Smooth muscle cell (in vitro differentiated cells): ENCODE measurements around the gene CILP2. TPM values are rescaled to one million over a fixed set of nuclear protein-coding genes. Genes with fewer than 3 reads are reported as not detected.

ENCODE experiments used
- DNase-seq: peaks from one replicate; lab custom pipeline; 2025; ENCODE audit not compliant: unreplicated experiment; lab: John Stamatoyannopoulos, UW
- H2AFZ ChIP-seq: fragments of 200-600 bp; sonication (generic); 2 replicates; pipeline ENCODE4 v1.6.0; 2016; ENCODE audit warnings: antibody characterized with exemption, low read depth, mild to moderate bottlenecking
- H3F3A ChIP-seq: fragments of 200-600 bp; sonication (generic); 2 replicates; pipeline ENCODE4 v1.6.0; 2017; ENCODE audit warnings: antibody characterized with exemption, low read depth
- H3K27ac ChIP-seq: fragments of 200-600 bp; sonication (generic); 2 replicates; pipeline ENCODE4 v1.5.1; 2016; ENCODE audit warnings: low read depth, mild to moderate bottlenecking
- H3K27me3 ChIP-seq: fragments of 200-600 bp; sonication (generic); 2 replicates; pipeline ENCODE4 v1.6.1; 2016; ENCODE audit warnings: low read depth, mild to moderate bottlenecking
- H3K36me3 ChIP-seq: fragments of 200-600 bp; sonication (generic); 2 replicates; pipeline ENCODE4 v1.5.1; 2016; ENCODE audit warnings: low read depth
- H3K4me1 ChIP-seq: fragments of 200-600 bp; sonication (generic); 2 replicates; pipeline ENCODE4 v1.5.1; 2016; ENCODE audit warnings: low read depth
- H3K4me2 ChIP-seq: fragments of 200-600 bp; sonication (generic); 2 replicates; pipeline ENCODE4 v1.6.0; 2016; ENCODE audit warnings: mild to moderate bottlenecking
- H3K4me3 ChIP-seq: fragments of 200-600 bp; sonication (generic); 2 replicates; pipeline ENCODE4 v1.5.1; 2016; ENCODE audit warnings: mild to moderate bottlenecking
- H3K79me2 ChIP-seq: fragments of 200-600 bp; sonication (generic); 2 replicates; pipeline ENCODE4 v1.6.0; 2016; ENCODE audit warnings: low read depth, mild to moderate bottlenecking
- H3K9ac ChIP-seq: fragments of 200-600 bp; sonication (generic); 2 replicates; pipeline ENCODE4 v1.6.0; 2016; ENCODE audit warnings: low read depth
- H3K9me3 ChIP-seq: fragments of 200-600 bp; sonication (generic); replicated peaks from 2 replicates; pipeline ENCODE4 v1.5.1; 2016; ENCODE audit warnings: low read depth
- H4K20me1 ChIP-seq: fragments of 200-600 bp; sonication (generic); 2 replicates; pipeline ENCODE4 v1.6.0; 2016; ENCODE audit warnings: low read depth
- WGBS: methylation state at CpG from one replicate; pipeline ENCODE4 v1.1.7; 2016; ENCODE audit warnings: low lambda C conversion rate; 5-methylcytosine and 5-hydroxymethylcytosine counted together
- polyA plus RNA-seq: library from polyadenylated mRNA; unstranded; fragments of >200 nt; fragmentation: Nextera tagmentation; extraction: Ambion mirVana; gene quantifications from 2 replicates; pipeline ENCODE4 v1.2.1, GENCODE V29; 2016
- total RNA-seq: library from RNA; depleted of rRNA; stranded (reverse); fragments of >200 nt; gene quantifications from 2 replicates; pipeline ENCODE4 v1.2.3, GENCODE V29; 2014
- TF ChIP-seq, protein P1 (sequence below): fragments of 200-600 bp; sonication (generic); IDR thresholded peaks from 2 replicates; pipeline ENCODE4 v1.5.1; 2017; ENCODE audit warnings: borderline replicate concordance, mild to moderate bottlenecking, antibody characterized with exemption; ENCODE audit not compliant: insufficient read depth, poor library complexity, severe bottlenecking

CILP2 gene
- total and polyA plus RNA-seq, 2 experiments from 2014 or later = 27.2 to 95.0 TPM

DNA sequence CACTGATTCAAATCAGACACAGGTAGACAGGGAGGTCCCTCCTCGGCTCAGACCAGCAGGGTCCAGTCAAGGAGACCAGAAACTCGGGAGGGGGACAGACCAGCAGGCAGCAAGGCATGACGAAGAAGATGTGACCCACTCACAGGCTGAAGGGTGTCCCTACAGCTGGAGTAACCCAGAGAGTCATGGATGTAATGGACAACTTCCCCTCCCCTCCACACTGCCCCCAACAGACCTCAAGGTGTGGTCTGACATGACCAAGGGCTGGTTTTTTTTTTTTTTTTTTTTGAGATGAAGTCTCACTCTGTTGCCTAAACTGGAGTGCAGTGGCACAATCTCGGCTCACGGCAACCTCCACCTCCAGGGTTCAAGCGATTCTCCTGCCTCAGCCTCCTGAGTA is 46.3 kb downstream of the CILP2 start:
- no peak for DNase-seq
- Histone ChIP-seq H3K9me3 (no peaks in the 10 kb centered on the region), H3K27me3 (no peaks in the 10 kb centered on the region), H3F3A (no peaks in the 10 kb centered on the region), H3K4me3 (no peak overlapping the region), H4K20me1 (no peaks in the 10 kb centered on the region), H3K4me1 (no peaks in the 10 kb centered on the region), H3K27ac (no peak overlapping the region), H3K4me2 (no peak overlapping the region), H3K9ac (no peak overlapping the region), H3K36me3 (no peaks in the 10 kb centered on the region), H3K79me2 (no peaks in the 10 kb centered on the region), H2AFZ (no peak overlapping the region)
- TF ChIP-seq, protein P1, sequence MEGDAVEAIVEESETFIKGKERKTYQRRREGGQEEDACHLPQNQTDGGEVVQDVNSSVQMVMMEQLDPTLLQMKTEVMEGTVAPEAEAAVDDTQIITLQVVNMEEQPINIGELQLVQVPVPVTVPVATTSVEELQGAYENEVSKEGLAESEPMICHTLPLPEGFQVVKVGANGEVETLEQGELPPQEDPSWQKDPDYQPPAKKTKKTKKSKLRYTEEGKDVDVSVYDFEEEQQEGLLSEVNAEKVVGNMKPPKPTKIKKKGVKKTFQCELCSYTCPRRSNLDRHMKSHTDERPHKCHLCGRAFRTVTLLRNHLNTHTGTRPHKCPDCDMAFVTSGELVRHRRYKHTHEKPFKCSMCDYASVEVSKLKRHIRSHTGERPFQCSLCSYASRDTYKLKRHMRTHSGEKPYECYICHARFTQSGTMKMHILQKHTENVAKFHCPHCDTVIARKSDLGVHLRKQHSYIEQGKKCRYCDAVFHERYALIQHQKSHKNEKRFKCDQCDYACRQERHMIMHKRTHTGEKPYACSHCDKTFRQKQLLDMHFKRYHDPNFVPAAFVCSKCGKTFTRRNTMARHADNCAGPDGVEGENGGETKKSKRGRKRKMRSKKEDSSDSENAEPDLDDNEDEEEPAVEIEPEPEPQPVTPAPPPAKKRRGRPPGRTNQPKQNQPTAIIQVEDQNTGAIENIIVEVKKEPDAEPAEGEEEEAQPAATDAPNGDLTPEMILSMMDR = no peak
- 95% methylated on average over 6 of the region's 6 CpGs for WGBS

DNA sequence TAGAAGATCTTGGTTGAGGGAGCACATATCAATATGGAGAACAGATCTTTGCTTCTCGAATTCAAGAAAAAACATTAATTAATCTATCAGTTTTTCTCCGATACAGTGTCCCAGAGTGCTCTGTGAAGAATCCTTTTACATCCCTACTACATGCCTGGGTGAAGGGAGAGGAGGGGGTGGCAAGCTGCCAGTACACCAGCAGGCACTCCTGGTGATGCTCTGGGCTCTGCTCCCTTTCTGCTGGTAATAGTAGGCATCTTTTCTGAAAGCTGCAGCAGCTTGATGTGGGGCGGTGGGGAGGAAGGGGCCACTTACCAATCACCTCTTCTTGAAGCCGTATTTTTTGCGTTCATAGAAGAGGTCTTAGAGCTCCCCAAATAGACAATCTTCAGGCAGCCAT is 49.7 kb downstream of the CILP2 start:
- no peaks in the 10 kb centered on the region for H4K20me1 ChIP-seq
- WGBS = 88% methylated on average over 5 of the region's 5 CpGs
- no peak overlapping the region for H3K4me3 ChIP-seq
- H3K36me3 ChIP-seq = no peaks in the 10 kb centered on the region
- DNase-seq = no peak
- no peak overlapping the region for H3K4me2 ChIP-seq
- H3K79me2 ChIP-seq = no peaks in the 10 kb centered on the region
- H3K9me3 ChIP-seq = no peaks in the 10 kb centered on the region
- TF ChIP-seq, protein P1 = no peak
- no peak overlapping the region for H3K9ac ChIP-seq
- H2AFZ ChIP-seq = no peak overlapping the region
- H3K4me1 ChIP-seq = peaks cover 6% of the 10 kb centered on the region
- H3K27ac ChIP-seq = no peak overlapping the region
- H3F3A ChIP-seq = no peaks in the 10 kb centered on the region
- no peaks in the 10 kb centered on the region for H3K27me3 ChIP-seq

DNA sequence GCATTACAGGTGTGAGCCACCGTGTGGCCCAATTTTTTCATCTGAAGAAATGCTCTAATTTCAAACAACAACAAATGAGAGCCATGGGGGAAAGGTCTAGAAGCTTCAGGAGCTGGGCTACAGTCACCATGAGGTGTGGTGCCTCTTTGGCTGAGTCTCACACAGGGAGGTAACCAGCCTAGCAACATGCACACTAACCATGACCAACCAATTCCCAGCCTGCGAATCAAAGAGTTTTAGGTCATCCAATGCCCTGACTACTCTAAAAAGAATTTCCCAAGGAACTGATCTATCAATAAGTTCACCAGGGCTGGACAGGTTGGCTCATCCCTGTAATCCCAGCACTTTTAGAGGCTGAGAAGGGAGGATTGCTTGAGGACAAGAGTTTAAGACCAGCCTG is 50.5 kb downstream of the CILP2 start:
- H3F3A ChIP-seq = no peaks in the 10 kb centered on the region
- no peaks in the 10 kb centered on the region for H3K27me3 ChIP-seq
- no peak overlapping the region for H2AFZ ChIP-seq
- H4K20me1 ChIP-seq = no peaks in the 10 kb centered on the region
- no peak for DNase-seq
- no peaks in the 10 kb centered on the region for H3K79me2 ChIP-seq
- peaks cover 6% of the 10 kb centered on the region for H3K4me1 ChIP-seq
- no peak overlapping the region for H3K4me2 ChIP-seq
- H3K9me3 ChIP-seq = no peaks in the 10 kb centered on the region
- no peaks in the 10 kb centered on the region for H3K36me3 ChIP-seq
- TF ChIP-seq, protein P1 = no peak
- no peak overlapping the region for H3K4me3 ChIP-seq
- H3K27ac ChIP-seq = no peak overlapping the region
- H3K9ac ChIP-seq = no peak overlapping the region
- 98% methylated on average over 2 of the region's 2 CpGs for WGBS

DNA sequence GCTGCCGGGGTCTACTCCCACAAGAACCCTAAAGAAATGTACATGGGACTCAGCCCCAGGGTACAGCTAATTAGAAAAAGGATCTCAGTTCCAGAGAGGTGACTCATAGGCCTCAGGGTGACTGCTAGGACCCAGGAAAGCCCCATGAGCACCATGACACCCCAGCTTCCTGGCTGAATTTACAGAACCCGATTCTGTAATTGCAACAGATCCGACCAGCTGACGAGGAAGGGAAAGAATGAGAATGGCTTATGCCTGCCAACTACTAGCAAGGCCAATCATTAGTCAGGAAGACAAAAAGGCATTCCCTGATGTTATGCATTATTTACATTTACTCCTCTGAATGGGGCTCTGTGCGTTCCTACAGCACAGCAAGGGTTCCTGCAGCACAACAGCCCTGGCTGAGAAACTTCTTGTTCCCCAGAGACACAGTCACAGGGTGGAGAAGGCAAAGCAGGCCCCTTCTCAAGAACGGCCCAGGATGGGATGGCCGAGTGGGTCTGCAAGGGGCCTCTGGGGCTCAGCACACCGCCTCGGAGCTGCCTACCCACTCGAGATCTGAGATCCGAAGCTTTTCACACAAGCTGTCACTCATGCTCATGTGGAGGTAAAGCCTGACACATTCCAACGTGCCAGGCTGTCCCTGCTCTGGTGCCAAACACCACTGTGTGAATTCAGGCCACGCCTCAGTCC is 53.2 kb downstream of the CILP2 start:
- WGBS = 39% methylated on average over 13 of the region's 13 CpGs
- Histone ChIP-seq H3K4me2 (peak overlapping the region; percentile 76), H3K79me2 (no peaks in the 10 kb centered on the region), H3K27ac (peak overlapping the region; percentile 83), H3K9ac (peak overlapping the region; percentile 71), H3K36me3 (no peaks in the 10 kb centered on the region), H3F3A (no peaks in the 10 kb centered on the region), H3K4me1 (peaks cover 6% of the 10 kb centered on the region), H4K20me1 (no peaks in the 10 kb centered on the region), H2AFZ (no peak overlapping the region), H3K27me3 (no peaks in the 10 kb centered on the region), H3K4me3 (no peak overlapping the region), H3K9me3 (no peaks in the 10 kb centered on the region)
- TF ChIP-seq, protein P1 = no peak
- peak; percentile 26 for DNase-seq
